Endodermal cell (in vitro differentiated cells): ENCODE data around the gene TMEM108. TPM values are rescaled to one million over a fixed set of nuclear protein-coding genes. Genes with fewer than 3 reads are reported as not detected.

ENCODE experiments used
- DNase-seq: peaks from one replicate; pipeline ENCODE4 v3.0.0-alpha.2; 2017
- H3K27ac ChIP-seq: 2 replicates; pipeline ENCODE4 v1.5.1; 2013; ENCODE audit warnings: mild to moderate bottlenecking, low read depth, low read length, moderate library complexity
- H3K27me3 ChIP-seq: 2 replicates; pipeline ENCODE4 v1.6.1; 2013; ENCODE audit warnings: mild to moderate bottlenecking, low read length, moderate library complexity; ENCODE audit not compliant: insufficient read depth, control insufficient read depth, poor library complexity, severe bottlenecking
- H3K36me3 ChIP-seq: 2 replicates; pipeline ENCODE4 v1.7.0; 2013; ENCODE audit warnings: mild to moderate bottlenecking, low read length, moderate library complexity; ENCODE audit not compliant: control insufficient read depth, insufficient read depth
- H3K4me1 ChIP-seq: one replicate; pipeline ENCODE4 v1.7.0; 2013; ENCODE audit warnings: low read length; ENCODE audit not compliant: control insufficient read depth, insufficient read depth
- H3K4me3 ChIP-seq: 2 replicates; pipeline ENCODE4 v1.5.1; 2013; ENCODE audit warnings: mild to moderate bottlenecking, low read length, moderate library complexity
- H3K9ac ChIP-seq: 2 replicates; pipeline ENCODE4 v1.6.1; 2013; ENCODE audit warnings: mild to moderate bottlenecking, low read length, moderate library complexity; ENCODE audit not compliant: poor library complexity, severe bottlenecking; ENCODE audit errors: extremely low read depth
- H3K9me3 ChIP-seq: 2 replicates; pipeline ENCODE4 v1.6.1; 2013; ENCODE audit warnings: mild to moderate bottlenecking, low read length, moderate library complexity; ENCODE audit not compliant: control insufficient read depth
- H3K27ac Mint-ChIP-seq: 2 replicates; pipeline ENCODE4 v1.8.0; 2020; ENCODE audit warnings: mixed read lengths
- H3K27me3 Mint-ChIP-seq: 2 replicates; pipeline ENCODE4 v1.8.0; 2021; ENCODE audit warnings: mild to moderate bottlenecking, mixed read lengths; ENCODE audit not compliant: insufficient read depth
- H3K36me3 Mint-ChIP-seq: 2 replicates; pipeline ENCODE4 v1.8.0; 2020; ENCODE audit warnings: low read depth, mixed read lengths
- H3K4me1 Mint-ChIP-seq: 2 replicates; pipeline ENCODE4 v1.8.0; 2020; ENCODE audit warnings: mixed read lengths
- H3K4me3 Mint-ChIP-seq: 2 replicates; pipeline ENCODE4 v1.8.0; 2020; ENCODE audit warnings: mild to moderate bottlenecking, moderate library complexity, mixed read lengths
- H3K9me3 Mint-ChIP-seq: 2 replicates; pipeline ENCODE4 v1.8.0; 2020; ENCODE audit warnings: mild to moderate bottlenecking, mixed read lengths
- CTCF ChIP-seq: fragments of 200-600 bp; sonication (generic); conservative IDR thresholded peaks from 2 replicates; pipeline ENCODE4 v1.5.0; 2021; ENCODE audit warnings: antibody characterized with exemption, mild to moderate bottlenecking
- WGBS, 2 experiments: methylation state at CpG; one replicate each; pipeline versions ENCODE4 v1.1.5 to v1.1.7; 2013; ENCODE audit warnings: missing lambda C conversion rate in 2 of 2, mixed read lengths in 1 of 2; ENCODE audit not compliant: insufficient coverage in 1 of 2, insufficient read length in 1 of 2; 5-methylcytosine and 5-hydroxymethylcytosine counted together
- total RNA-seq, 2 donors: library from RNA; stranded (reverse); fragmentation: NEBNext Ultra II Directional in 1 of 2; extraction: Animal tissue kit (Norgen Biotek cat#: 25700) in 1 of 2; gene quantifications; 2 replicates in 1 of 2; 3 replicates in 1 of 2; pipeline ENCODE4 v1.2.1, GENCODE V29; 2021

TMEM108 gene
- total RNA-seq, 2 donors from 2014 or later = 4.8 to 7.9 TPM

GRCh38 chr3:133410191-133410892 lies 372.2 kb downstream of the TMEM108 start:
- no peak overlapping the region for H3K27ac Mint-ChIP-seq
- peaks cover 4% of the 10 kb centered on the region for H3K27me3 Mint-ChIP-seq
- H3K36me3 Mint-ChIP-seq = no peaks in the 10 kb centered on the region
- WGBS, 2 experiments = 86 to 89% methylated on average over 16 to 17 of the region's 17 CpGs
- H3K9ac ChIP-seq = no peak overlapping the region
- TF ChIP-seq CTCF = no peak
- no peaks in the 10 kb centered on the region for H3K9me3 ChIP-seq
- H3K4me3 Mint-ChIP-seq = no peak overlapping the region
- no peaks in the 10 kb centered on the region for H3K36me3 ChIP-seq
- H3K9me3 Mint-ChIP-seq = no peaks in the 10 kb centered on the region
- no peak overlapping the region for H3K4me3 ChIP-seq
- H3K4me1 ChIP-seq = no peaks in the 10 kb centered on the region
- H3K27ac ChIP-seq = no peak overlapping the region
- DNase-seq = no peak
- H3K27me3 ChIP-seq = no peaks in the 10 kb centered on the region
- no peaks in the 10 kb centered on the region for H3K4me1 Mint-ChIP-seq

- WGBS, 2 experiments = 88 to 89% methylated on average over 16 to 26 of the region's 26 CpGs
- H3K36me3 Mint-ChIP-seq = no peaks in the 10 kb centered on the region
- peak; percentile 61 for DNase-seq
- no peak for TF ChIP-seq CTCF
- H3K27me3 Mint-ChIP-seq = peaks cover 4% of the 10 kb centered on the region
- Histone ChIP-seq H3K9ac (no peak overlapping the region), H3K4me3 (no peak overlapping the region), H3K36me3 (no peaks in the 10 kb centered on the region), H3K27ac (peak overlapping the region; percentile 44), H3K9me3 (no peaks in the 10 kb centered on the region), H3K27me3 (no peaks in the 10 kb centered on the region), H3K4me1 (no peaks in the 10 kb centered on the region)
- no peak overlapping the region for H3K27ac Mint-ChIP-seq
- H3K9me3 Mint-ChIP-seq = no peaks in the 10 kb centered on the region
- H3K4me1 Mint-ChIP-seq = no peaks in the 10 kb centered on the region
- no peak overlapping the region for H3K4me3 Mint-ChIP-seq
These were observed 374.3 kb downstream of the TMEM108 start for GRCh38 chr3:133412183-133413132.

- no peak overlapping the region for H3K4me3 ChIP-seq
- H3K27ac Mint-ChIP-seq = no peak overlapping the region
- no peaks in the 10 kb centered on the region for H3K4me1 Mint-ChIP-seq
- H3K27me3 ChIP-seq = no peaks in the 10 kb centered on the region
- no peak overlapping the region for H3K4me3 Mint-ChIP-seq
- no peaks in the 10 kb centered on the region for H3K4me1 ChIP-seq
- H3K27me3 Mint-ChIP-seq = peaks cover 4% of the 10 kb centered on the region
- H3K9ac ChIP-seq = no peak overlapping the region
- no peaks in the 10 kb centered on the region for H3K36me3 Mint-ChIP-seq
- no peak for TF ChIP-seq CTCF
- H3K9me3 Mint-ChIP-seq = no peaks in the 10 kb centered on the region
- H3K27ac ChIP-seq = peak overlapping the region; percentile 20
- no peak for DNase-seq
- no peaks in the 10 kb centered on the region for H3K36me3 ChIP-seq
- WGBS, 2 experiments = 63 to 82% methylated on average over 9 to 17 of the region's 17 CpGs
- H3K9me3 ChIP-seq = no peaks in the 10 kb centered on the region
These were observed 375.2 kb downstream of the TMEM108 start for GRCh38 chr3:133413161-133414020.
